GM21390 (cell line): ENCODE data around the gene INTS3.
"Not testable (repeated sequence)": the region's sequence is repeated elsewhere in the genome, so short reads cannot be mapped to it uniquely, and the experiment has no call there.

Experiments used
- ATAC-seq: cut with Tn5 transposase; IDR thresholded peaks from one replicate; pipeline ENCODE4 v1.9.1; 2021; ENCODE audit not compliant: unreplicated experiment

The INTS3 gene

DNA sequence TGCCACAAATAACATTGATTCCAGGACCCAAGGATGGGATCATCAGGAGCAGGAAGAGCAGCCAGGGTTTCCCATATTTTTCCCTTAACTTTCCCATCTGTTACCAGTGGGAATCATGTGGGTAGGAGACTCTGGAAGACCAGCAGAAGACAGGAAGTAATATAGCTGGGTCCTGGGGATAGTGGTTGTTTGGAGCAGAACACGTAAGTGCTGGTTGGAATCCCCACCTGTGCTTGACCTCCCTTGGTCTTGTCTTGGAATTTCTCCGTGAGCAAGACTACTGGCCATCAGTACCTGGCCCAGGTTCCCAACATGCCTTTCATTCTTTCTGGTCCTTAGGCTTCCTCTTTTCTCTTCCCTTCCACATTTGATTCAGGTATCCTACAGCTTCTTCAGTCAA is 26.4 kb downstream of the INTS3 start:
- no peak for ATAC-seq

DNA sequence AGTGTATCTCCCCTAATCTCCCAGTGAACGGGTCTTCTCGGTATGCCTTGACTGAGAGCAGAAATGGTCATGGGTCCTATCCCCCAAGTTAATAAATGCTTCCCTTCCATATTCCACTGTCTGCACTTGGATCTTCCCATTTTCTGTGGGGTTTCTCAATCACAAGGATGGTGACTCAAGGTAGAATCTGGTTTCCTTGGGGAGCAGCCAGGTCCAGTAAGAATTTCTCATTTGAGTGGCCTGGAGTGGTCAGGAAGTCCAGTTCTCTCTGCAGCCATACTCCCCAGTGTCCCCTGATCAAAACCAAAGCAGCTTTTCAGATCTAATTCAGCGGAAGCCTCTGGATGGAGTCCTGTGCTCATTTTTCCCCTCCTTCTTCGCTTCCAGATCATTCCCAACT is 32.6 kb downstream of the INTS3 start:
- ATAC-seq = no peak

DNA sequence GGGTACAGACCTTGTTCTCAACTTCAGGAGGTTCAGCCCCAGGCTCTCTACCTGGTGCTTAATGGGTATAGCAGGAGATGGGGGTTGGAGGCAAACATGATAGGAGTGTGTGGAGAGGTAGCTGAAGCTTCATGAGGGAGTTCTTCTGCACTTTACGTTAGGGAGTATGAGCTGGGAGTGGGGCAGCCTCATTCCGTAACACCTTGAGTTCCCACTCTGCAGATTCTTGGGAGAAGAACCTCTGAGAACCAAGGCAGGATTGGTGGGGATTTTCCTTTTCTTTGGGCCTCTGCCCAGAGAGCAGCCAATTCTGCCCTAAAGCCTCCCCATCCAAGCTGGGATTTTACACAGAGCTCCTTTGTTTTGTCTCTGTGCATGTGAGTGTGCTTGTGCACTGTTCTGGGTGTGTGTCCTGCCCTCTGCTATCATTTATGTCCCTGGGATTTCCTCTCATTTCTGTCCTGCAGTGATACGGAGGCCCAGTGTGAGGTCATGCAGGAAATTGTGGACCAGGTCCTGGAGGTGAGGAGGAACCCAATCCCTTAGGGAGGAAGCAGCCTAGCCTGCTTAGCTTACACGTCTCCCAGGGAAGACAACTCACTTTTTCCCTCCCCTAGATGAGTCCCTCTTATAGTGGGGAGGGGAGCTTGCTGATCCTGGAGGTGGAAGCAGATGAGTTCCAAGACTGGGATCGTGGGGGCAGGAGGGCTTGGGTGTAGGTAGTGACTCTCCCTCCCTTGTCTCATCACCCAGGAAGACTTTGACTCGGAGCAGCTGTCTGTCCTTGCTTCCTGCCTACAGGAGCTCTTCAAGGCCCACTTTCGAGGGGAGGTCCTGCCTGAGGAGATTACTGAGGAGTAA is 35.7 kb downstream of the INTS3 start:
- no peak for ATAC-seq

GRCh38 chr1:153764310-153764709 is 36.5 kb downstream of the INTS3 start:
- no peak for ATAC-seq

DNA sequence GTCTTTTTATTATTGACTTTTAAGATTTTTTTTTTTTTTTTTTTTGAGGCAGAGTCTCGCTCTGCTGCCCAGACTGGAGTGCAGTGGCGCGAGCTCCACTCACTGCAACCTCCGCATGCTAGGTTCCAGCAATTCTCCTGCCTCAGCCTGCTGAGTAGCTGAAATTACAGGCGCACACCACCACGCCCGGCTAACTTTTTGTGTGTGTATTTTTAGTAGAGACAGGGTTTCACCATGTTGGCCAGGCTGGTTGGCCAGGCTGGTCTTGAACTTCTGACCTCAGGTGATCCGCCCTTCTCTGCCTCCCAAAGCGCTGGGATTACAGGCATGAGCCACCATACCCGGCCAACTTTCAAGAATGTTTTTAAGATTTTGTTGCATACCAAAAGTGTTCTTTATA is 38.8 kb downstream of the INTS3 start:
- not testable (repeated sequence) for ATAC-seq

- no peak for ATAC-seq
These were observed 39.7 kb downstream of the INTS3 start for GRCh38 chr1:153767519-153767918.

- no peak for ATAC-seq
These were observed 40.7 kb downstream of the INTS3 start for GRCh38 chr1:153768316-153769181.

DNA sequence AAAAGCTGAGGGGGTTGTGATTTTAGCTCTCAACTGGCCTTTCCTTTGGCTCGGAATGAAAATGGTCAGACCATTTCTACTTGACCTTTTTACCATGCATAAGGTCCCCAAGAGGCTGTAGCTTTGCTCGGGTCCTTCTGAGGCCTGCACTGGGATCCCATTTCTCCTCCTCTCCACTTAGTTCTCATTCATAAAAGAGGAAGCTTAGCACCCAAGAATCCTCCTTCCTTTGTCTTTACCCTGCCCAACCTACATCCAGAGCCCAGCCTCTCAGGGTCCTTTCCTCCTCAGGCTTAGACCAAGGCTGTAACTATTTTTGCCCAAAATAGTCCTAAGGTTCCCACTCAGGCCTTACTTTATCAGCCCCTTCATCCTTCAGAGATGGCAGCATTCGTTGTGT is 41.4 kb downstream of the INTS3 start:
- no peak for ATAC-seq

DNA sequence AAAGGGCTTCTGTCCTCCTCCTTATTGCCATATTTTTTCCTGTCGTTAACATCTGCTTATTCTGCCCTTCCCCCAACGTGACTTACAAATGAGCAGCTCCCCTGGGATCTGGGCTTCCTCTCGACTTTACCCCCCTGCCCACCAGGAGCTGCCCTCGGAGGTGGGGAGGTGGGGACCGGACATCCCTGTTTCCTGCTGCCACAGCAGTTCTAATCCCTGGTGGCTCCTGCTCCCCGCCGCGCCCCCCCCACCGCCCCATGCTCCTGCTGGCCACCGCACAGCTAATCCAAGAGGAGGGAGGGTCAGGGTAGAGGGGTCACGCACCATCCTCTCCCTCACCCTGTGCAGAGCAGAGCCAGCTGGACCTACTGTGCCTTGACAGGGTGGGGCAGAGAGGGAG is 42.9 kb downstream of the INTS3 start:
- ATAC-seq = no peak

DNA sequence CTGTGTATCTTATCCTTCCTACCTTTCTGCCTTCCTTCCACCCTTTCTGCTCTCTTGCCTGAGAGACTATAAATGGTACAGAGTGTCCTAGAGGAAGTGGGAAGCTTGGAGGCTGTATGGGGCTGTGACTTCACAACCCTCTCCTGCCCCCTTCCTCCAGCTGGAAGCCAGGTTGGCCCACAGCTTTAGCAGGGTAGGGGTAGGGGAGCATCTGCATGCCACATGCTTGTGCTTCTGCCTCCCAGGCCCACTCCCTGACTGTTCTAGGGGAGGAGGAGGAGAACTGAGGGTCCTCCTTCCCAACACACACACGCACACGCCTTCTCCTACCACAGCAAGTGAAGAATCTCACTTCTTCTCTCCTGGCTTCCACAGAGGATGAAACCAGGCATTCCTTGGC is 43.4 kb downstream of the INTS3 start:
- ATAC-seq = no peak

DNA sequence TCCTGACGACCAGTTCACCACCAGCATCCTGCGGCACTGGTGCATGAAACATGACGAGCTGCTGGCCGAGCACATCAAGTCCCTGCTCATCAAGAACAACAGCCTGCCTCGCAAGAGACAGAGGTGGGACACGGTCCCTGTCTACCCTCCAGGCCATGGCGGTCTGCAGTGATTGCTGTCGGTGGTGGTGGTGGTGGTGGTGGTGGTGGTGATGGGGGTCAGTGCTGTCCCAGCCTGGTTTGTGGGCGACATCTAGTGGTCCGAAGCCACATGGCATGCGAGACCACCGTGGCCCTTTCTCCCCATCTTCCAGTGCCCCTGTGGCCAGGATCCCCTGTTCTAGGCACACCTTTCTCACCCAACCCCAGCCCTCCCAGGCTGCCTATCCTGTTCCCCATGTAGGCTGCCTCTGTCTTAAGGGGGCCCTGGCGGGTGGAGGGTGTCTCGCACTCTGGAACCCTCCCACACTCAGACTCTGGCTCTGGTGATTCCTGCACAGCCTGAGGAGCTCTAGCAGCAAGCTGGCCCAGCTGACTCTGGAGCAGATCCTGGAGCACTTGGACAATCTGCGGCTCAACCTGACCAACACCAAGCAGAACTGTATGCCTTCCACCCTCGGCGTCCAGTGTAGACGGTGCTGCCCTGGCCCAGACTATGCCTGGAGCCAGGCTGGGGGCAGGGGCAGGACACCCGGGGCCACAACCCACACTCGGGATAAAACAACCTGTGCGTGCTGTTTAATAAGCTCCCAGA is 44.2 kb downstream of the INTS3 start:
- ATAC-seq = no peak

GRCh38 chr1:153773096-153773921 is 45.5 kb downstream of the INTS3 start:
- no peak for ATAC-seq

DNA sequence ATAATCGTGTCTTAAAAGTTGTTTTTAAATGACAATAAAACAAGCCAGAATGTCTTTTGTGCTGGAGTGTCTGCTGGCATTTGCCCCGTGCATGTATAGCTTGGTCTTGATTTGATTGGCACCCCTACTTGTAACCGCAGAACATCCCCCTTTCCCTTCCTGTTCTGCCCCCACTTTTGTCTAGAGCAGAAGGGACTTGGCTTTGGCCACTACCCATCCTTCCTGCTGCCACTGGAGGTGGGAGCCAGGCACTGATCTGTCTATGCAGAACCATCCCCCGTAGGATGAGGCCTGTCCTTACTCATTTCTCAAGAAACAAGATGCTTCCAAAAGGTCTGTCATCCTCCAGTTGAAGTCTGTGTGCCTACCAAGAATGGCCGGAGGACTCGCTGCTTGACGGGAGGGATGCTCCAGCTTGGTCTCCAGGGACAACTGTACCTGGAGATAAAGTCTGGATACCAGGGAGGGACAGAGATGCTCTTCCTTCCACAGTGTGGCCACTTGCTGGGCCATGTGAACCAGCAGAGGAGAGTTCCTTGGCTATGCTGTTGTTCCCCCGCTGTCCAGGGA is 46.3 kb downstream of the INTS3 start:
- no peak for ATAC-seq

DNA sequence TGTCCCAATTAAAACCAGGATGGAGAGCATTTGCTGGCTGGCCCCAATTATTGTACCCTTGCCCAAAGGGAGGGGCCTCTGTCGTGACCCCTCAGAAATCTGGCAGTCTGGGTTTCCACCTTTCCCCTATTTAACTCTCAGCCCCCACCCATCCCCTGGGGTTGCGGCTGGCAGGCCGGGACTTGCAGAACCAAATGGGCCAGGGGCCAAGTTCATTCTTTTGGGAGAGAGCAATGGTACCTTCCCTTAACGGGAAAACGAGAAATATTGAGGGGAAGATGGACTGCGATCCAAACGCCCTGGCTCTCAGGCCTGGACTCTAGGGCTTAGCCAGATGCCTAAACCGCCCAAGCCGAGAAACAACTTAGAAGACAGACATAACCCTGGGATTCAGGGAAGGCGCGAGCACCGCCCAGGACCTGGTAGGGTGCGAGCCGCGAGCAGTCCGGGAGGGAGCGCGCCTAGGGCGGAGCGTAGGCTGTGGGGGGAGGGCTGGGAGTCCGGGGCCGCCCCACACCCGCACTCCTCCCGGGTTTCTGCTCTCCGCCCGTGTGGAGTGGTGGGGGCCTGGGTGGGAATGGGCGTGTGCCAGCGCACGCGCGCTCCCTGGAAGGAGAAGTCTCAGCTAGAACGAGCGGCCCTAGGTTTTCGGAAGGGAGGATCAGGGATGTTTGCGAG is 47.1 kb downstream of the INTS3 start, which contains the start of gene SLC27A3:
SLC27A3 (plus strand) TSS at position 628 of the 678 bp plus-strand sequence. CDS start 91 bp downstream, outside the sequence.
- ATAC-seq = no peak

DNA sequence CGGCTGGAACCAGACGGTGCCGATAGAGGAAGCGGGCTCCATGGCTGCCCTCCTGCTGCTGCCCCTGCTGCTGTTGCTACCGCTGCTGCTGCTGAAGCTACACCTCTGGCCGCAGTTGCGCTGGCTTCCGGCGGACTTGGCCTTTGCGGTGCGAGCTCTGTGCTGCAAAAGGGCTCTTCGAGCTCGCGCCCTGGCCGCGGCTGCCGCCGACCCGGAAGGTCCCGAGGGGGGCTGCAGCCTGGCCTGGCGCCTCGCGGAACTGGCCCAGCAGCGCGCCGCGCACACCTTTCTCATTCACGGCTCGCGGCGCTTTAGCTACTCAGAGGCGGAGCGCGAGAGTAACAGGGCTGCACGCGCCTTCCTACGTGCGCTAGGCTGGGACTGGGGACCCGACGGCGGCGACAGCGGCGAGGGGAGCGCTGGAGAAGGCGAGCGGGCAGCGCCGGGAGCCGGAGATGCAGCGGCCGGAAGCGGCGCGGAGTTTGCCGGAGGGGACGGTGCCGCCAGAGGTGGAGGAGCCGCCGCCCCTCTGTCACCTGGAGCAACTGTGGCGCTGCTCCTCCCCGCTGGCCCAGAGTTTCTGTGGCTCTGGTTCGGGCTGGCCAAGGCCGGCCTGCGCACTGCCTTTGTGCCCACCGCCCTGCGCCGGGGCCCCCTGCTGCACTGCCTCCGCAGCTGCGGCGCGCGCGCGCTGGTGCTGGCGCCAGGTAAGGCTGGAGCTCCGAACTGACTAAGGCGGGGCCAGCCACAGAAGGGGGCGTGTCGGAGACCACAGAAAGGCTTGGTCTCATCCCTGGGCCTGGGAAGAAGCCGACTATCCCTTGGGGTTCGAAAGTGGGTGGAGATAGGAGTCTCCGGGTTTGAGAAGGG is 47.8 kb downstream of the INTS3 start:
- no peak for ATAC-seq

- no peak for ATAC-seq
These were observed 48.5 kb downstream of the INTS3 start for GRCh38 chr1:153776352-153776751.

DNA sequence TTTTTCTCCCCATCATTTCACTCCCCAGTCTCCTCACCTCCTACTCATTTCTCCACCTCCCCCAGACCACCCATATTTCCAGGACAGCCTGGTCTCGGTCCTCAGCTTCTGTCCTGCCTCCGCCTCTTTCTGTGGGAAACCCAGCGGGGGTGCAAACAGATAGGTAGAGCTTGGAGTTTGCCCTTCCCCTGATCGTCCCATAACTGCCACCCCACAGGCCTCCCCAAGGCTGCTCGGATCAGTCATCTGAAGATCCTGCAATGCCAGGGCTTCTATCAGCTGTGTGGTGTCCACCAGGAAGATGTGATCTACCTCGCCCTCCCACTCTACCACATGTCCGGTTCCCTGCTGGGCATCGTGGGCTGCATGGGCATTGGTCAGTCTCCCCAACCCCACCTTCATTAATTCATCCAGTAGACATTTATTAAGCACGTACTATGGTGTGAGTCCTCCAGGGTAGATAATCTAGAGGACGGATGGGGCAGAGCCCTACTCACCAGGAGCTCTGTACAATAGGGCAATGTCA is 49.1 kb downstream of the INTS3 start:
- ATAC-seq = no peak

- no peak for ATAC-seq
These were observed 49.8 kb downstream of the INTS3 start for GRCh38 chr1:153777648-153778047.
